Stimulated activated CD8-positive, alpha-beta memory T cell treated with anti-CD3 and anti-CD28 coated beads, Interleukin-4, amount 100 ng/mL, for 24 hours (primary cell): ENCODE measurements around the gene MROH9.
"Not testable (repeated sequence)": the region's sequence is repeated elsewhere in the genome, so short reads cannot be mapped to it uniquely, and the experiment has no call there.

Source experiments
- DNase-seq: peaks from one replicate; pipeline ENCODE4 v3.0.0-alpha.2; 2020; ENCODE audit warnings: low read depth

The MROH9 gene, protein sequence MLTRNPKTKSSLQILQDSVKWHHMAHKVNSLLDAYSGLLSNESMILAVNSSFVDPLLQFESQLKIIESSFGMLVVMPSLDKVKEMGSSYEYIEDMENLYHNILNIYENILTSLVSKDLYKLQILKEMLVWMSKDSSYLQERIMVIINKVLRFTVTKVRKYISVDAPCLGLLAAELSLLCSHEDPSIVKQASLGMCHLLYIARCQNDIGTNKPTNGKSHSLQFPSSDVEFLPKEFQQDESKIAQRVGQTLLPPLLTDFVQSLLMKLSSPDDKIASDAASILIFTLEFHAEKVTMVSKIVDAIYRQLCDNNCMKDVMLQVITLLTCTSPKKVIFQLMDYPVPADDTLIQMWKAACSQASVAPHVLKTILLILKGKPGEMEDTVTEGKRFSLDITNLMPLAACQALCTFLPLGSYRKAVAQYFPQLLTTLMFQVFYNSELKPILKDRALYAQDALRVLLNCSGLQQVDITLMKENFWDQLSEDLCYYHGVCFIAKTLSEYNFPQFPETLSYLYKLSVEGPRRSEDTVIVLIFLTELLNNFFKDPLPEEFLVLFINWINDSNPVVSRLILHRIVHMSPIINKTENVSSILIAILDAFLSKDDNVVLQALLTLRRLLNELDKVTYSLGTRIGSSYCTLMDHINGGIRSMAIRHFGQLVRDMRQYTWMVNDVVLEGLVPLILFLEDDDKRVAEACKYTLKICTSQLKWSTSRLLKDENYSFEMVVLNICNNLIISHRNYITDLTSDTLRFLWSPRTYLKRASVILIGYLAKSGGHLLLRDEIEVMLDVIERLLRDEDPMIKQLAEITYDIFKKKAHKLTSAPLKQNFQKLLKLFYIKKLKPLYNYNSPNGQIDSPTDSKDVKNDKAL

DNA sequence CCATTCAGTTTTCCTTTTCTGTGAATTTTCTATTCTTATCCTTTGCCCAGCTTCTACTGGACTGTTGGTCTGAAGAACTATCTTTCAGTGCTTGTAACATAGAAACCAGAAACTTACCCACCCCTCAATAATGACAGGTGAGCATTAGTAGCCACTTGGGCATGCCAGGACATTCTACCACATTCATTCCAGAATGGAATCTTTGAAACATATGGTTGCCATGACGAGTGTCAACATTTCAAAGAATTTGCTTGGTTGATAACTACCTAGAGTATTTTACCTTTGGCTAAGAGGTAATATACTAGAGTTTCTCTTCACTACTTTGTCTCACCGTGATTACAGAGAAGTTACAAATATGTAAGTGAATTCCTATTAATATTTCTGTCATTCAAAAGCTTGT lies at the start of gene MROH9:
Gene MROH9 (plus strand): TSS at position 304 of the 400 bp plus-strand sequence. CDS start 10,023 bp downstream, outside the sequence.
- no peak for DNase-seq

DNA sequence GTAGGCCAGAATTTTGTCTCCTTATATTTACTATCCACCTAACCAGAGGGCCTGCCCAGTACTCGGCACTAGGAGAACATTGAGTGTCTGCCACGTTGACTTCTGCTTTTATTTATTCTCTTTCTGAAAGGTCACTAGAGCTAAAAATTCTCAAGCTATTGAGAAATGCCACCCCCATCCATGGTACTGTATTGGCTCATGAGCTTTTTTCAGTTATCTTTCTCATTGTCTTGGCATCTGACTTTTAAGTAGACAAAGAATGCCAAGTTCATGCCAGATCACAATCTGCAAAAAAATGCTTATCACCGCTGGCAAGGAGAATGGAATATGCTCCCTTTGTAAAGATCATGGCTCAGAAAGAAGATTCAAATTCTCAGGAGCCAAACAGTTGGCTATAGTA lies 49.8 kb upstream of the MROH9 start:
- no peak for DNase-seq

DNA sequence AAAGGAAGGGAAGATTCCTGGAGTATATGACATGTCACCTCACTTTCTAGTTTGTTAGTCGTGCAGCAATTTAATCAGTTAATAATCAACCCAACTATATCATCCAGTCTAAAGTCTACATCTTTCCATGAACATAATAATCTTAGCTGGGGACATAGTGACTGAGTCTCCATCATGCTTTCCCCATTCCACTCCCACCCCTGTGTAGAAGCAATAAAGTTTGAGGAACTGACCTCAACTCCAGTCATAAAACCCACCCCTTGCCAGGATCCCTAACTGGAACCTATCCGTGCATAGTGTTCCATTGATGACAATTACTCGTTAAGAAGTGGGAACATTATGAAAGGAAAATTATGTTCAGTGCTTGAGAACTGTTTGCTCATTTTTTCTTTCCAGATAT lies 48.9 kb upstream of the MROH9 start:
- DNase-seq = no peak

DNA sequence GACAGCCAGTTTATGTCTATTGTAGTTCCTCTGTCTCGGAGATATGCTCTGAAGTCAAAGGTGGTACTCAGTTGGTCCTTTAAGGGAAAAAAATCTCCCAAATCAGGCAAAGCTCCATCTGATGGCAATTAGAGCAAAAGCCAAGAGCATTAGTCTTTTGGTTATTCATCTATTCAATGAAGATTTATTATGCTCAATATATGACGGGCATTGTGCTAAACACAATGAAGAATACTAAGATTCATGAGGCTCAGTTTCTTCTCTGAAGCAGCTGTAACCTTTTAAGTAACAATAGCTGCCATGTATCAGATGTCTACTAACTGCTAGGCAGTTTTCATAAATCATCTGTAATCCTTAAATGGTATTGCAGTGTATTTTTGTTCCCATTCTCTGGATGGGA lies 47.6 kb upstream of the MROH9 start:
- no peak for DNase-seq

DNA sequence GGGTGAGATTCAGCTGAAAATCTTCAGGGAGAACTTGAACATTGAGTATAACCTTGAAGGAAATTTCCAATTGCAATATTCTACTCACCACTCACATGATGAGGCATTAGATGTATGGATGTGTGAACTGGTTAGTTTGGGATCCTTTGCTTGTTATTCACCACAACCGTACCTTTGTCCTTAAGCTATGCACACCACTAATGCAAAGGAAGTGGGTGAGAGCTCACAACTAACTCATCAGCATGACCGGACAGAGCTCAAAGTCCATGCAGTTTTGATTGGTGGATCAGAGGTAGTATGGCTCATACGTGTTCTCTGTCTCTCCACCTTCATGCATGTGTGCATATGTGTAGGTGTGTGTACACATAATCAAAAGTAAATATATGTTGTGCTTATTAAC lies 43.5 kb upstream of the MROH9 start:
- DNase-seq = no peak

DNA sequence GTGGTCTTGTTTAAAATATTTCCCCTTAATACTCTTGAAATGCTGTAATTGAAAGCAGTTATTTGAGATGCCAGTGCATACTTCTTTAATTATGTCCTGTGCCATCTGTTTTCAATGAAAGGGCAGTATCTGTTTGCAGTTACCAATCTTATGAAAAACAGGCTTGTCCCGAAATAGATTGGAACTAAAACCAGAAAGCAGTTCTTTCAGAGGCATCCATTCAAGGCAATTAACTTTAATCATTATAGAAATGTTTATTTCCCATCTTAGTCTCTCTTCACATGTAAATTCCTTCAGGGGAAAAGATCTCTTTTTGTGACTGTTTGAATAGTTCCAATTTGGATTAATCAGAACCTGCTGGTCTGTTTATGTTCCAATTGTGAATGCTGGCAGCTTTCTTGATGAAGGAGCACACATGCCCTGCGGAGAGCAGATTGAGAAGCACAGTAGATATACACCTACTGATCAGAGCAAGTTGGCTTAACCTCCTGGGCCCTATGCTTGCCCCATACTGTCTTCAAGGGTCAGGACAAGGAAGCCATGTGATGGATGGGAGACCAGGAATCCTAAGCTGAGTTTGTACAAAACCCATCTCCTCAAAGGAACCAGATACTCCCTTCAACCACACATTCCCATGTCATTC lies 41.6 kb upstream of the MROH9 start:
- DNase-seq = no peak

DNA sequence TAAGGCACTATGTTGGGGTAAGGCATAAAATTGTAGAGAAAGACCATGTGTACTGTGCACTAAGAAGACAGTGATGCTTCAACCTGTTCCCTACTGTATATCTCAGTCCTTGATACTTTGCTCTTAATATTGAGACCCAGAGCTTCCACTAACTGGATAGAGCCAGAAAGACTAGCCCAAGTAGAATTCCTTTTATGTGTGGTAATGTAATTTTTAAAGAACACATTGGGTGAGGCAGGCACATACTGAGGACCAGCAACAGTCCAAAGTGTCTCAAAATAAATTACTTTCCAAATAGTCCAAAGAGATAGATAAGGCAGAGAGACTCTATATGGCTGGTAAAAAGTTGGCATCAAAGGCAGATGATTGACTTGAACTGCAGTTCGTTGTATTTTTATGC lies 31.4 kb upstream of the MROH9 start:
- DNase-seq = no peak

DNA sequence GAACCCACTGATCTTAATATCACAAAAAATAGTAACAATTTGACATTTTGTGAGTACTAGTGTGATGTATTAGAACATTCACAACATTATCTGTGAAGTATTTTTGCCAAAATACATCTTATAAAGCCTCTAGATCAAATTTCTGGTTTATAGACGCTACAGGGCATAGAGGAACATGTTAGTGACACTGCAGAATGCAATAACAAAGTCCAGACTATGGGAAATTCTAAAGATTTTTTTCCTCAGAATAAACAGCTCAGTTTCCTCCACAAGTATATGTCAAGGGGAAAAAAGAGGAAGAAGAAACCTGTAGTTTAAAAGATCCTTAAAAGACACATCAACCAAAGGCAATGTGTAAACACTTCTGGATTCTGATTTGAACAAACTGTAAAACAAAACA lies 26.4 kb upstream of the MROH9 start:
- no peak for DNase-seq

DNA sequence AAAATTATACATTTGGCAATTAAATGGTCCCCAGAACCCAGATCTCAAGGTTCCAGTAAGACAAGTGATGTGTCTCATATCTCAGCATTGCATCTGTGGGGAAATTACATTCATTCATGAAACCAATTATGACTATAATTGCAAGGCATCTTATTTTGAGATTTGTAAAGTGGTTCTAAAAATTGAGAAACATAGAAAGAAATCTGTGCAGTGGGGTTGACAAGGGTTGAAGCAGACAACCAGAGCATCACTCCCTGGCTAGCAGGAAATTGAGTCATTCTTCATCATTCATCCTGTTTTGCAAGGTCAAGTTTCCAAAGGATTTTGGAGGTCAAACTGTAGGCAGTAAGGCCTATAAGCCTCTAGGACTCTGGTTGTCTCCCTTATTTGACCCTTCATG lies 25.1 kb upstream of the MROH9 start:
- DNase-seq = no peak

DNA sequence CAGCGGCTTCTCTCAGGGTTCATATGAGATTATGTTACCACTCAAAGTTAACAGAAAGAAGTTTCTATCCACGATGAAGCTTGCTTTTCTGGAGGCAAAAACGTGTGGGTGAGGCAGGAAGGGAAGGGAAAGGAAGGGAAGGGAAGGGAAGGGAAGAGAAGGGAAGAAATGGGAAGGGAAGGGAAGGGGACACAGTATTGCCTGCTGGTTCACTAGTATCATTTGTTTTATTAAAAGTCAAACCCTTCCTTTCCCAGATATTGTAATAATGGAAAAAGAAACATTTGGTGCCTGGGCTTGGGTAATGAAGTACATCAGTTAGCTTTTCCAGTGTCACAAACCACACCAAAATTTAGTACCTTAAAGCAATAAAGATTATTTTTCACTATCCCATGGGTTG lies 18.0 kb upstream of the MROH9 start:
- DNase-seq = no peak

DNA sequence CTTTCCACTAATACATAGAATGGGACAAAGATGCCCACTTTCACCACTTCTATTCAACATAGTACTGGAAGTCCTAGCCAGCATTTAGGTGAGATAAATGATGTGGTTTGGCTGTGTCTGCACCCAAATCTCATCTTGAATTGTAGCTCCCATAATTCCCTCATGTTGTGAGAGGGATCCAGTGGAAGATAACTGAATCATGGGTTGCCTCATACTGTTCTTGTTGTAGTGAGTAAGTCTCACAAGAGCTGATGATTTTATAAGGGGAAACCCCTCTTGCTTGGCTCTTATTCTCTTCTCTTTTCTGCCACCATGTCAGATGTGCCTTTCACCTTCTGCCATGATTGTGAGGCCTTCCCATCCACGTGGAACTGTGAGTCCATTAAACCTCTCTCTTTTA lies 10.7 kb upstream of the MROH9 start:
- DNase-seq = not testable (repeated sequence)

DNA sequence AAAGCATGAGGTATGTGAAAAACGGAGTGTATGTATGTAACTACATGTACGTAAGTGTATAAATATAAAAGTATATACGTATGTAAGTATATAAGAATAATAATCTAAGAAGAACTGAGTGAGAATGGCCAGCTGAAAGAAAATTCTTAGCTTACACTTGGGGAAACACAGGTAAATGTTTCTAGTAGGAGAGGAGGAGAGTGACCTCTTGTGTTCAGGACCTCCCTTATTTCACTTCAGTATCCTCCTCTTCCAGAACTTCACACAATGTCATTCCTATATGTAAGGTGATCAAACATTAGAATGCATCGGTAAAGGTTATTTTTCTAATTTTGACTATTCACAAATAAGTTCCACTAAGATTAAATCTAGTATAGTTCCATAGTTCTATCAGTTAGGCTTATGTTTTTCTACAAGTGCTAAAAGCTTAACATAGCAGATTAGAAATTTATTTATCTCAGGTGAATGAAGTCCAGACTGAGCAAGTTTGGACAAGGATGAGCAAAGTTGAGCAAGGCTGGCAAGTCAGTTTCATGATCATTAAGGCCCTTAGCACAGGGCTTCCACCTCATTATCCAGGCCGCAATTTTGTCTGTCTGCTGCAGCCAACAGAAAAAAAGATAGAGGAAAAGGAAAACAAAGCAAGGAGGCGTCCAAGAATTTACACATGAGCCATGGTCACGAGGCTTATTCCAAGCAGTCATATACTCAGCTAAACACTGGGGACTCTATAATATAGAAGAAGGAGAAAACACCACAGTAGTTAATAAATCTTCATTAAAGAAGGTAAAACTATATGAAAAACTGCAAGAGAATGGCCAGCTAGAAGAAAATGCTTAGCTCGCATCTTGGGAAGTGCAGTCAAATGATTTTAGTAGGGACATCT lies 7.1 kb upstream of the MROH9 start:
- DNase-seq = no peak

DNA sequence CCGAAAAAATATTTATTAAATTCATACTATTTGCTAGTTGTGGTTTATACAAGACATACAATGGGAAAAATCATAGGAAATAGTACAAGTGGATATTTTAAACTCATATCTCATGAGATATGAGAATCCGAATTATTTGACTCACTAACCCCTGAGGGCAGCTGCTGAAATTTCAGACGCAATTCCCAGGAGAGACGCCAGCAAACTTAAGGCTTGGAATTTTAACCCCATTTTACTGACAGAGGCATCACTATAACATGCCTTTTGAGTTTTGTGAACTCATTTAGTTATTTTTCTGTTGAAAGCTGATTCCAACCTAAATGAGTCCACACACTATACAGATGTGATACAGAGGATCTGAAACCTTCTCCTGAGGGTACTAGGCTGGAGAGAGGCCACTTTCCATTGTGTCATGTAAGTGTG lies 5.9 kb upstream of the MROH9 start:
- DNase-seq = no peak

DNA sequence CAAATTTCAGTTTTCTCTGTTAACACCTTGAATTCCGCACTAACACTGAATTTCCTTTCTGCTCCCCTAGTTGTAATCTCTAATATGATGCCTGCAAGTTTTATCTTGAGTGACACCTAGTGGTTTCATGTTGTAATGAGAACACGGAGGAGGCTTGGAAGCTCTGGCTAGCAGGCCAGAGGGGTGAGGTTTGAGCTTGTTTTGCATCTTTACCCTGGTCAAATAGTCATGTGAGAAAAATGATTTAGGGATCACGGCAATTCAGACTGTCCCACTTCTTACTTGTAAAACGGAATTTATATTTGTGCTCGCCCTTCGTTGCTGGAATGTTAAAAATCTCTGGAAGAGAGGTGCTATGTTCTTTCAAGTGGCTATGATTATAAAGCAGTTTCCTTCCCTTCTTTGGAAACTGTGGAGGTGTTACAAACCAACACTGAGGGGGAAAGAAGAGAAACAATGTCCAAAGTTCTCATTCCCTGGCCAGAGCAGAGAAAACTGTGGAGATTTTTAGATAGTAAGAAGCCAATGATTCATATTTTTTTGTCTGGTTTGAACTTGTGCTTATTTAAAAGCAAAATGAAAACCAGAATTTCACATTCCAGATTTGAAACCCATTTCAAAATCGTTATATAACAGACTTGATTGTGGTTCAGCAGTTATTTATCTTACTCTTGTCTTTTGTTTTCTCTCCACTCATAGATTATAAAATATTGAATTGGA lies 5.3 kb upstream of the MROH9 start:
- no peak for DNase-seq

DNA sequence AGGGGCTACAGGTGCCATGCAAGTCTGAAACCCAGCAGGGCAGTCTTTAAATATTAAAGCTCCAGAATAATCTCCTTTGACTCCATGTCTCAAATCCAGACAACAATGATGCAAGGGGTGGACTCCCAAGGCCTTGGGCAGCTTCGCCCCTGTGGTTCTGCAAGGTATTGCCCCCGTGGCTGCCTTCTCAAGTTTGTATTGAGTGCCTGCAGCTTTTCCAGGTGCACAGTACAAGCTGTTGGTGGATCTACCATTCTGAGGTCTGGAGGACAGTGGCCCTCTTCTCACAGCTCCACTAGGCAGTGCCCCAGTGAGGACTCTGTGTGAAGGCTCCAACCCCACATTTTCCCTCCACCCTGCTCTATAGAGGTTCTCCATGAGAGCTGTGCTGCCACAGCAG lies 3.7 kb upstream of the MROH9 start:
- no peak for DNase-seq

DNA sequence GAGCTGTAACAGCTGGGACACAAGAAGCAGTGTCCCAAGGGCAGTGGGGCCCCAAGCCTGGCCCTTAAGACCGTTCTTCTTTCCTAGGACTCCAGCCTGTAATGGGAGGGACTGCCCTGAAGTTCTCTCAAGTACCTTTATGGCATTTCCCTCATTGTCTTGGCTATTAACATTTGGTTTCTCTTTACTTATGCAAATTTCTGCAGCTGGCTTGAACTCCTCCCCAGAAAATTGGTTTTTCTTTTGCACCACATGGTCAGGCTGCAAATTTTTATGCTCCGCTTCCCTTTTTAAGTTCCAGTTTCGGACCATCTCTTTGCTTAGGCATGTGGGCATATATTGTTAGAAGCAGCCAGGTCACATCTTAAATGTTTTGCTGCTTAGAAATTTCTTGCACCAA lies 3.1 kb upstream of the MROH9 start:
- no peak for DNase-seq

DNA sequence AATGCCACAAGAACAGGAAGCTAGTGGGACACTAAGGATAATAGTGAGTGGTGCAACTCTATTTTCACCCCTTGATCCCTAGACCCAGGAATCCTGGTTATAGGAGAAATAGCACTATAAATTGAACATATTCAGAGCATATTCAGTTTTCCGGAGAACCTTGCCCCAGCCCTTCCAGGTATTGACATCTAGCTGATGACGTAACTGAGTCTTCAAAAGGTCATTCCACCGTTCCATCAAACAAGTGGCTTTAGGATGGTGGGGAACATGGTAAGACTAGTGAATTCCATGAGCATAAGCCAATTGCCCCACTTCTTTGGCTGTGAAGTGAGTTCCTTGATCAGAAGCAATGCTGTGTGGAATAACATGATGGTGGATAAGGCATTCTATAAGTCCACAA lies 2.9 kb downstream of the MROH9 start:
- no peak for DNase-seq

DNA sequence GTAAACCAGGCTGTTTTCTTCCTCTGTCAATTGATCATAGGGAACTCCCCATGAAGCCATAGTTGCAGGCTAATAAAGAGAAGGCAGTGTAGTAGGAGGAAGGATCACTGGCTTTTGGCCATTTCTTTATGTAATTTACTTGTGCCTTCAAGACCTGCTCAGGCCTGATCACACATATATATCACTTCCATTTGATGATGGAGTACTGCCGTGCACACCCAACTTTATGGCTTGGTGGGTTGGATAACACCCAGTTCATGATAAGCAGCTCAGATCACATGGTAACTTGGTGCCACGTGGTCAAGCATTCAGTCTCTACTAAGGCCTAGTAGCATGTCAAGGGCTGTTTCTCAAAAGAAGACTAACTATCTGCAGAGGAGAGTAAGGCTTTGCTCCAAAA lies 4.1 kb downstream of the MROH9 start:
- DNase-seq = no peak

DNA sequence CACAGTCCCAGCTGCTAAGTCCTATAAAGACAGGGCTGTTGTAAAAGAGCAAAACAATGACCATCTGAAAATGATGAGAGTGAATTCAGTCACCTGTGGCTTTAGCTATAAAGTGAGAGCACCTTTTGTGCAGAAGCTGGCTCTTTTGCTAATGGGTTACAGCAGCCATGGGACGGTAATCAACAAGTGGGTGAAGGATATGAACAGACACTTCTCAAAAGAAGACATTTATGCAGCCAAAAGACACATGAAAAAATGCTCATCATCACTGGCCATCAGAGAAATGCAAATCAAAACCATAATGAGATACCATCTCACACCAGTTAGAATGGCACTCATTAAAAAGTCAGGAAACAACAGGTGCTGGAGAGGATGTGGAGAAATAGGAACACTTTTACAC lies 16.4 kb downstream of the MROH9 start:
- not testable (repeated sequence) for DNase-seq

DNA sequence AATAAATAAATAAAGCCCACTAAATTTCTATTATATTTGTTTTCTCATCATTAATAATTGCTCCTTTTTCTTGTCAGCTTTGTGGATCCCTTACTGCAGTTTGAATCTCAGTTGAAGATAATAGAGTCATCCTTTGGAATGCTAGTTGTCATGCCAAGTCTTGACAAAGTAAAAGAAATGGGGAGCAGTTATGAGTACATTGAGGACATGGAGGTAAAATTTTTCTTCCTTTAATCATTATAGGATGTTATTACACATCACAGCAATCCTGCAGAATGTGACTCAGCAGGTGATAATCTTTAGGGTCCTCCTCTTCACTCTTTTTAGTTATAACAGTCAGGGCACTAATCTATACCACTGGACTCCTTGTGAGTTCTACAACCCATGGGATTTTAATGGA lies 24.1 kb downstream of the MROH9 start:
- no peak for DNase-seq

DNA sequence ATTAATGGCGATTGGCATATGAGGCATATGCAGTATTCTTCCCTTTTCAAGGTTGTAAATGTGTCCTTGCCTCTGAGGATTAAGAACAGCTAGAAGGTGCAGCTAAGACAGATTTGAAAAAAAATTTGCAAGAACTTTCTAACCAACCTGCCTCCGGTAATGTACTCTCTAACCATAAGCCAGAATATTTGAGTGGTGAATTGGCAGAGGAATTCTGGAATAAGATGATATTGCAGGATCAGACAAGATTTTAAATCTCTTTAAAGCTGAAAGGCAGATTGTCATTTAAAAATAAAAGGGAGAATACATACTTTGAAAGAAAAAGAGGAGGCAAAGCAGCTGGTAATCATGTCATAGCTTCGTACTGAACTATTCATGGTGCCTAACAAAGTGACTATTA lies 29.2 kb downstream of the MROH9 start:
- no peak for DNase-seq
